ENCODE data around the gene WWTR1. TPM values are rescaled to one million over a fixed set of nuclear protein-coding genes. Genes with fewer than 3 reads are reported as not detected.

The WWTR1 gene
- total RNA-seq, 3 donors from 2014 or later = 11.6 to 217 (median 20.7) TPM

DNA sequence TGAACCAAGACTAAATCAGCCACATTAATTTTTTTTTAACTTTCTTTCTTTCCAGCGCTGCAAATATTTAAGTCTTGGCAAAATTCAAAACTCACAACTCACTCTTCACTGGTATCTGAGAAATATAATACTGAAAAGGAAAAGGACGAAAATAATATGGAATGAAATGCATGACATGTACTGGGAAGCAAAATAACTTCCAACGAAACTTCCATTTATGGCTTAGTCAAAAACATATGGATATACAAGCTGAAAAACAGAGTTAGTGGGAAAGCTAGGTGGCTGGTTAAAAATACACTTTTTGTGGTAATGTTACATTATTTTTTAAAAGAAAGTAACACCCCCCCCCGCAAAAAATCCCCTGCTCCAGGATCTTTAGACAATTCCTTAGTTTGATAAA, 97.2 kb downstream of the WWTR1 start:
- TF ChIP-seq, protein P1, sequence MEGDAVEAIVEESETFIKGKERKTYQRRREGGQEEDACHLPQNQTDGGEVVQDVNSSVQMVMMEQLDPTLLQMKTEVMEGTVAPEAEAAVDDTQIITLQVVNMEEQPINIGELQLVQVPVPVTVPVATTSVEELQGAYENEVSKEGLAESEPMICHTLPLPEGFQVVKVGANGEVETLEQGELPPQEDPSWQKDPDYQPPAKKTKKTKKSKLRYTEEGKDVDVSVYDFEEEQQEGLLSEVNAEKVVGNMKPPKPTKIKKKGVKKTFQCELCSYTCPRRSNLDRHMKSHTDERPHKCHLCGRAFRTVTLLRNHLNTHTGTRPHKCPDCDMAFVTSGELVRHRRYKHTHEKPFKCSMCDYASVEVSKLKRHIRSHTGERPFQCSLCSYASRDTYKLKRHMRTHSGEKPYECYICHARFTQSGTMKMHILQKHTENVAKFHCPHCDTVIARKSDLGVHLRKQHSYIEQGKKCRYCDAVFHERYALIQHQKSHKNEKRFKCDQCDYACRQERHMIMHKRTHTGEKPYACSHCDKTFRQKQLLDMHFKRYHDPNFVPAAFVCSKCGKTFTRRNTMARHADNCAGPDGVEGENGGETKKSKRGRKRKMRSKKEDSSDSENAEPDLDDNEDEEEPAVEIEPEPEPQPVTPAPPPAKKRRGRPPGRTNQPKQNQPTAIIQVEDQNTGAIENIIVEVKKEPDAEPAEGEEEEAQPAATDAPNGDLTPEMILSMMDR (IDR thresholded peaks at IDR 0.05) = no peak
- intact Hi-C loops (cut with DNase I, micrococcal nuclease) = no loop called here
- H3K9me3 ChIP-seq = no peaks in the 10 kb centered on the region
- DNase-seq (no peak), ATAC-seq (no peak)
- H3K36me3 ChIP-seq (ENCODE audit: low read depth) = no peaks in the 10 kb centered on the region
- H3K4me3 ChIP-seq = no peak overlapping the region
- H3K4me1 ChIP-seq (ENCODE audit: low read depth) = no peaks in the 10 kb centered on the region

DNA sequence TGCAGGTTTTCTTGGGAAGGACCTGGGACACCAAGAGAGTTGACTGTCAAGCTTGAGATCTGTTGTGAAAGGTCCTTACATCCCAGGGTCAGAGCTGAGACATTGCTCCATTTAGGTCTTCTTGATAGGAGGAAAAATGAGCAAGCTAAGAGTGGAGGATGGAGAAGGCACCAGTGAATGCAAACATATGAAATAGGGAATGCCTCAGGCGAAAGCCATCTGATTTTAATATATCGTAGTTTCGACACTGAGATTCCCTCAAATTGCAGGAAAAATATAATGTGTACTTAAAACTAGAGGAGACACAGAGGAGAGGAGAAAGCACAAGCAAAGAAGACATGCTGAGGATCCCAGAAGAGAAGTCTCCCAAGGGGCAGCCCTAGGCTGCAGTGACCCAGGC, 97.8 kb downstream of the WWTR1 start:
- TF ChIP-seq, protein P1 (IDR thresholded peaks at IDR 0.05) = no peak
- intact Hi-C loops (cut with DNase I, micrococcal nuclease) = no loop called here
- DNase-seq = no peak
- Histone ChIP-seq H3K9me3 (no peaks in the 10 kb centered on the region), H3K4me3 (no peak overlapping the region), H3K4me1 (ENCODE audit: low read depth) (no peaks in the 10 kb centered on the region), H3K36me3 (ENCODE audit: low read depth) (no peaks in the 10 kb centered on the region)
- ATAC-seq = no peak

DNA sequence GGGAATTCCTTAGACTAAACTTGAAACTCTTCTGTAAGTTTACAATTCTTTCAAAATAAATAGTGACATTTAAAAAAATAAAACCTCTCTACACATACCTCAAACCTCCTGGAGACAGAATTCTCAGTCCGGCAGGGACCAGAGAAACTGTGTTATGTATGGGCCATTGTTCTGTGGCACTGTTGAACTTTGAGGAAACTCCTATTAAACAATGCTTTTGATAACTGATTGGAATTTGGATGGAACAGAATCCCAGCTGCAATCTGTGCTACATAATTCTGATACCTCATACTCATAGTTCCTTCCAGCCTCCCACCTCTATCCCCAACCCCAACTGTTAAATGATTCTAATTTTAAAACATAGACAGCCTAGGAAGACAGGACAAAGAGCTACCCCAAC, 98.3 kb downstream of the WWTR1 start:
- Histone ChIP-seq H3K36me3 (ENCODE audit: low read depth) (no peaks in the 10 kb centered on the region), H3K4me1 (ENCODE audit: low read depth) (no peaks in the 10 kb centered on the region), H3K9me3 (no peaks in the 10 kb centered on the region), H3K4me3 (no peak overlapping the region)
- no peak for ATAC-seq
- TF ChIP-seq, protein P1 (IDR thresholded peaks at IDR 0.05) = no peak
- no peak for DNase-seq
- intact Hi-C loops (cut with DNase I, micrococcal nuclease) = no loop called here

DNA sequence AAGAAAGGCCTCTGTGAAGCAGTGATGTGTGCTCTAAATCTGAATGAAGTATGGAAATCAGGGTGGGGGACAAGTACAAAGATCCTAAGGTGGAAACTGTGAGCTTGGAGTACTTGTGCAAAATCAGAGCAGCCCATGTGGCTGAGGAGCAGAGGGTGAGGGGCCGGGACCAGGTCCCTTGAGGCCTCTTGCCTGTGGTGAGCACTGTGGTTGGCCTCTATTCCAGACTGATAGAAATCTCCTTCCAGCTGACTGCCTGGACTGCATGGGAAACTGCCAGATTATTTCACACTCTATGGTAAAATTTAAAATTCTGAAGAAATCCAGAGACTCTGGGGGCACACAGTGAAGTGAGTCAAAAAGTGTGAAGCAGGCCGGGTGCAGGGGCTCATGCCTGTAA, 101.9 kb downstream of the WWTR1 start:
- intact Hi-C loops (cut with DNase I, micrococcal nuclease) = no loop called here
- no peaks in the 10 kb centered on the region for H3K9me3 ChIP-seq

DNA sequence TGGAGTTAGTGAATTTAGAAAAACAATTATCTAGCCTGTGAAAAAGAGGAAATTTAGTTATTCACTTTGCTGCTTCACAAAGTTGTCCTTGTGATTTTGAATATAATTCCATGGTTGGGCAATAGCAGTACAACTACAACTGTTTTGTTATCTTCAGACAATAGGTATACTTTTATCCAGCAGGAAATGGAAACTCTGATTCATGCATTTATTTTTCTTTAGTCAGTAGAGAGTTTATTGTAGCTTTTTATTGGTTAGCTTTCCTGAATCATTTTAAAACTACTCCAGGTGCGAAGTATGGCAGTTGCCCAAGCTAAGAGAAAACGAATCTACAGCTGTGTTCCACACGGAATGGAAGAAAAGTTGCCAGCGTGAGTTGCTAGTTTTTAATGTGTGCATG, 103.0 kb downstream of the WWTR1 start:
- Histone ChIP-seq H3K36me3 (ENCODE audit: low read depth) (no peaks in the 10 kb centered on the region), H3K9me3 (no peaks in the 10 kb centered on the region), H3K4me1 (ENCODE audit: low read depth) (no peaks in the 10 kb centered on the region), H3K4me3 (no peak overlapping the region)
- intact Hi-C loops (cut with DNase I, micrococcal nuclease) = no loop called here
- peak; percentile 94 for ATAC-seq
- TF ChIP-seq, protein P1 (IDR thresholded peaks at IDR 0.05) = no peak
- DNase-seq = peak in 1 of 3 donors; percentile 55

More for the DNA sequence above, 101.9 kb downstream of the WWTR1 start:
- Histone ChIP-seq H3K4me1 (ENCODE audit: low read depth) (no peaks in the 10 kb centered on the region), H3K36me3 (ENCODE audit: low read depth) (no peaks in the 10 kb centered on the region), H3K4me3 (no peak overlapping the region)
- no peak for ATAC-seq
- TF ChIP-seq, protein P1 (IDR thresholded peaks at IDR 0.05) = no peak
- DNase-seq = no peak

All from mucosa of descending colon (tissue), 3 donors.